ENCODE results near the gene KLHL40.

KLHL40 gene

GRCh38 chr3:42723219-42723618 lies 37.9 kb downstream of the KLHL40 start:
- no peak for DNase-seq (ENCODE audit: low spot score)

GRCh38 chr3:42725454-42725853 lies 40.1 kb downstream of the KLHL40 start:
- DNase-seq (ENCODE audit: low spot score) = no peak

GRCh38 chr3:42728056-42728455 lies 42.7 kb downstream of the KLHL40 start:
- DNase-seq (ENCODE audit: low spot score) = no peak

- no peak for DNase-seq (ENCODE audit: low spot score)
Observed at GRCh38 chr3:42728668-42729364, 43.5 kb downstream of the KLHL40 start.

GRCh38 chr3:42729404-42730145 lies 44.2 kb downstream of the KLHL40 start:
- DNase-seq (ENCODE audit: low spot score) = no peak

- DNase-seq (ENCODE audit: low spot score) = no peak
Observed at GRCh38 chr3:42730294-42730693, 45.0 kb downstream of the KLHL40 start.

- no peak for DNase-seq (ENCODE audit: low spot score)
Observed at GRCh38 chr3:42730706-42731420, 45.5 kb downstream of the KLHL40 start.

- DNase-seq (ENCODE audit: low spot score) = no peak
Observed at GRCh38 chr3:42731476-42732195, 46.3 kb downstream of the KLHL40 start.

- peak; percentile 70 for DNase-seq (ENCODE audit: low spot score)
Observed at GRCh38 chr3:42732196-42732828, 47.0 kb downstream of the KLHL40 start.

GRCh38 chr3:42732829-42733459 lies 47.6 kb downstream of the KLHL40 start:
- peak; percentile 77 for DNase-seq (ENCODE audit: low spot score)

- DNase-seq (ENCODE audit: low spot score) = no peak
Observed at GRCh38 chr3:42733501-42734262, 48.3 kb downstream of the KLHL40 start.

- no peak for DNase-seq (ENCODE audit: low spot score)
Observed at GRCh38 chr3:42734263-42734860, 49.0 kb downstream of the KLHL40 start.

- DNase-seq (ENCODE audit: low spot score) = no peak
Observed at GRCh38 chr3:42735019-42735418, 49.7 kb downstream of the KLHL40 start.

GRCh38 chr3:42735615-42736014 lies 50.3 kb downstream of the KLHL40 start:
- DNase-seq (ENCODE audit: low spot score) = no peak

- DNase-seq (ENCODE audit: low spot score) = no peak
Observed at GRCh38 chr3:42736081-42736480, 50.7 kb downstream of the KLHL40 start.

GRCh38 chr3:42736531-42736930 lies 51.2 kb downstream of the KLHL40 start:
- DNase-seq (ENCODE audit: low spot score) = no peak

- no peak for DNase-seq (ENCODE audit: low spot score)
Observed at GRCh38 chr3:42739401-42740158, 54.2 kb downstream of the KLHL40 start.

- no peak for DNase-seq (ENCODE audit: low spot score)
Observed at GRCh38 chr3:42741796-42742195, 56.5 kb downstream of the KLHL40 start.

All from HuH-7 (cell line).